Activated T-cell treated with anti-CD3 and anti-CD28 coated beads for 4 hours (primary cell): ENCODE data around the gene DNAL4.

Source experiments
- DNase-seq: peaks from one replicate; pipeline ENCODE4 v3.0.0-alpha.2; 2020

Gene DNAL4

GRCh38 chr22:38793721-38794466 is at the start of gene DNAL4:
TSS of gene DNAL4 (minus strand) at chr22:38794143. CDS start at chr22:38782731, 11,412 bp downstream.
- peak; percentile 91 for DNase-seq

- DNase-seq = no peak
Observed at GRCh38 chr22:38843201-38843656, 49.3 kb upstream of the DNAL4 start.

GRCh38 chr22:38842512-38843200 is 48.7 kb upstream of the DNAL4 start:
- DNase-seq = no peak

GRCh38 chr22:38841635-38842034 is 47.7 kb upstream of the DNAL4 start:
- no peak for DNase-seq

GRCh38 chr22:38841211-38841610 is 47.3 kb upstream of the DNAL4 start:
- DNase-seq = no peak

- no peak for DNase-seq
Observed at GRCh38 chr22:38840129-38840528, 46.2 kb upstream of the DNAL4 start.

GRCh38 chr22:38839686-38840085 is 45.7 kb upstream of the DNAL4 start:
- DNase-seq = no peak

- no peak for DNase-seq
Observed at GRCh38 chr22:38837414-38837928, 43.5 kb upstream of the DNAL4 start.

- no peak for DNase-seq
Observed at GRCh38 chr22:38835888-38836301, 42.0 kb upstream of the DNAL4 start.

- DNase-seq = no peak
Observed at GRCh38 chr22:38834991-38835390, 41.0 kb upstream of the DNAL4 start.

GRCh38 chr22:38834215-38834953 is 40.4 kb upstream of the DNAL4 start:
- DNase-seq = no peak

- DNase-seq = no peak
Observed at GRCh38 chr22:38833061-38833460, 39.1 kb upstream of the DNAL4 start.

GRCh38 chr22:38832005-38832978 is 38.3 kb upstream of the DNAL4 start:
- no peak for DNase-seq

GRCh38 chr22:38831166-38831945 is 37.4 kb upstream of the DNAL4 start:
- DNase-seq = no peak

GRCh38 chr22:38830845-38831108 is 36.8 kb upstream of the DNAL4 start:
- no peak for DNase-seq

GRCh38 chr22:38830026-38830844 is 36.3 kb upstream of the DNAL4 start:
- DNase-seq = no peak

GRCh38 chr22:38829485-38829884 is 35.5 kb upstream of the DNAL4 start:
- DNase-seq = no peak

- DNase-seq = no peak
Observed at GRCh38 chr22:38828616-38829205, 34.8 kb upstream of the DNAL4 start.

- DNase-seq = no peak
Observed at GRCh38 chr22:38828191-38828590, 34.2 kb upstream of the DNAL4 start.

- no peak for DNase-seq
Observed at GRCh38 chr22:38827510-38827909, 33.6 kb upstream of the DNAL4 start.
